ENCODE results near the gene KXD1.

GRCh38 chr19:18594824-18595373 lies 37.2 kb downstream of the KXD1 start:
- TF ChIP-seq EP300 (IDR thresholded peaks at IDR 0.05) = no peak
- TF ChIP-seq CTCF (IDR thresholded peaks at IDR 0.05) = no peak
